MM.1S (cell line): ENCODE results near the gene PTPRA.

ENCODE experiments used
- CTCF ChIP-seq: fragments of 300-600 bp; sonication (generic); IDR thresholded peaks from 2 replicates; pipeline ENCODE4 v1.5.1; 2016; ENCODE audit warnings: antibody characterized with exemption, low read length, mixed read lengths
- EZH2 ChIP-seq: fragments of 300-600 bp; sonication (generic); optimal IDR thresholded peaks from 2 replicates; pipeline ENCODE3; 2017; ENCODE audit warnings: low read depth, mild to moderate bottlenecking, antibody characterized with exemption, low read length, mixed read lengths

GRCh38 chr20:2894221-2894620 lies 20.9 kb downstream of the PTPRA start:
- TF ChIP-seq CTCF (no peak), EZH2 (no peak)
